OCI-LY7 (cell line): ENCODE data around the gene COX7A2. TPM values are rescaled to one million over a fixed set of nuclear protein-coding genes. Genes with fewer than 3 reads are reported as not detected.

Experiments used
- BruUV-seq: library from RNA; stranded (reverse); fragments of 400-500 nt; replicated peaks from 2 replicates; lab custom pipeline; 2021; lab: Mats Ljungman, UMichigan
- CTCF ChIA-PET: fragments of 300-600 bp; sonication (Branson Sonifier 250); formaldehyde crosslinking; loops from one replicate; lab custom pipeline; 2022; ENCODE audit warnings: antibody characterized with exemption; ENCODE audit not compliant: unreplicated experiment; lab: Charles Lee
- POLR2A ChIA-PET: fragments of 300-600 bp; sonication (Branson Sonifier 250); formaldehyde crosslinking; loops from one replicate; lab custom pipeline; 2022; ENCODE audit warnings: antibody characterized with exemption; lab: Charles Lee
- DNase-seq: peaks from one replicate; pipeline ENCODE4 v3.0.0-alpha.2; 2015; ENCODE audit warnings: low spot score
- H2AFZ ChIP-seq: fragments of 200-600 bp; sonication (generic), shearing (Covaris generic); 2 replicates; pipeline ENCODE4 v1.6.1; 2014; ENCODE audit warnings: mild to moderate bottlenecking, antibody characterized with exemption, low read length, moderate library complexity
- H3K27ac ChIP-seq: fragments of 200-600 bp; sonication (generic); 2 replicates; pipeline ENCODE4 v1.5.1; 2014; ENCODE audit warnings: mixed run types, low read depth, mild to moderate bottlenecking, moderate library complexity, low read length, inconsistent platforms; ENCODE audit not compliant: poor library complexity, severe bottlenecking
- H3K36me3 ChIP-seq: fragments of 200-600 bp; sonication (generic); 2 replicates; pipeline ENCODE4 v1.6.1; 2014; ENCODE audit warnings: mild to moderate bottlenecking, antibody characterized with exemption, low read length, moderate library complexity, mixed read lengths; ENCODE audit not compliant: insufficient read depth
- H3K4me1 ChIP-seq: fragments of 200-600 bp; sonication (generic); 2 replicates; pipeline ENCODE4 v1.5.1; 2014; ENCODE audit warnings: mild to moderate bottlenecking, low read length; ENCODE audit not compliant: insufficient read depth, poor library complexity, severe bottlenecking
- H3K4me2 ChIP-seq: fragments of 200-600 bp; sonication (generic); 2 replicates; pipeline ENCODE4 v1.6.1; 2014; ENCODE audit warnings: mild to moderate bottlenecking, low read length
- H3K4me3 ChIP-seq: fragments of 200-600 bp; sonication (generic); 2 replicates; pipeline ENCODE4 v1.5.1; 2014; ENCODE audit warnings: mild to moderate bottlenecking, low read depth, low read length; ENCODE audit not compliant: poor library complexity, severe bottlenecking
- H3K79me2 ChIP-seq: fragments of 200-600 bp; sonication (generic); 2 replicates; pipeline ENCODE4 v1.6.1; 2016; ENCODE audit warnings: low read depth, mild to moderate bottlenecking, low read length, moderate library complexity, mixed read lengths; ENCODE audit not compliant: insufficient read depth
- H3K9me2 ChIP-seq: fragments of 200-600 bp; sonication (generic); 2 replicates; pipeline ENCODE4 v1.6.1; 2016; ENCODE audit warnings: mild to moderate bottlenecking, low read length, mixed read lengths; ENCODE audit not compliant: insufficient read depth
- H3K9me3 ChIP-seq: fragments of 200-600 bp; sonication (generic); 2 replicates; pipeline ENCODE4 v1.6.1; 2014; ENCODE audit warnings: mild to moderate bottlenecking, mixed run types, low read length, mixed read lengths
- H4K20me1 ChIP-seq: fragments of 200-600 bp; sonication (generic); 2 replicates; pipeline ENCODE4 v1.6.1; 2014; ENCODE audit warnings: mild to moderate bottlenecking, antibody characterized with exemption, low read length, moderate library complexity, mixed read lengths; ENCODE audit not compliant: insufficient read depth
- CTCF ChIP-seq: fragments of 200-600 bp; sonication (generic); conservative IDR thresholded peaks from 2 replicates; pipeline ENCODE4 v1.5.1; 2014; ENCODE audit warnings: mild to moderate bottlenecking, antibody characterized with exemption, low read length, moderate library complexity, mixed read lengths
- EZH2phosphoT487 ChIP-seq: fragments of 200-600 bp; sonication (generic); IDR thresholded peaks from 2 replicates; pipeline ENCODE4 v1.6.1; 2018; ENCODE audit warnings: low read depth, borderline replicate concordance, mild to moderate bottlenecking, mixed run types, antibody characterized with exemption, low read length, moderate library complexity, mixed read lengths
- intact Hi-C: fragments of 100-400 bp; cut with micrococcal nuclease; formaldehyde crosslinking; loops from one replicate; pipeline ENCODE4 v1.10.0; 2022; ENCODE audit not compliant: unreplicated experiment
- total RNA-seq, 2 experiments: library from RNA; depleted of rRNA in 1 of 2; stranded (reverse); fragments of >200 nt in 1 of 2; shearing (Covaris generic) in 1 of 2; gene quantifications; 2 replicates each; pipeline ENCODE4 v1.2.3, GENCODE V29; 2014 to 2022

COX7A2 gene
- total RNA-seq, 2 experiments from 2014 or later = 210 to 403 TPM

- no peak for DNase-seq
- peaks cover 96% of the 10 kb centered on the region for H3K79me2 ChIP-seq
- intact Hi-C loops = no loop called here
- H4K20me1 ChIP-seq = peaks cover 22% of the 10 kb centered on the region
- H3K4me3 ChIP-seq = peak overlapping the region; percentile 50
- H3K9me2 ChIP-seq = no peaks in the 10 kb centered on the region
- ChIA-PET CTCF (no interaction called here), POLR2A (interaction anchor here (1.2 to 1.5 kb wide), 2 partner anchors 14 to 15 kb away, joined by 3 to 5 read pairs; no protein-coding TSS in a partner anchor)
- no peak overlapping the region for H3K27ac ChIP-seq
- TF ChIP-seq CTCF (no peak), EZH2phosphoT487 (no peak)
- no peaks in the 10 kb centered on the region; the same call in 1 of the 2 replicates for H3K36me3 ChIP-seq
- BruUV-seq = no TSS peak
- H3K9me3 ChIP-seq = no peaks in the 10 kb centered on the region
- no peak overlapping the region for H2AFZ ChIP-seq
- H3K4me2 ChIP-seq = peak overlapping the region; percentile 98
- peaks cover 25% of the 10 kb centered on the region for H3K4me1 ChIP-seq
Observed at GRCh38 chr6:75281653-75282052, 38.1 kb upstream of the COX7A2 start.

- intact Hi-C loops = no loop called here
- CTCF ChIA-PET = no interaction called here
- no peak for TF ChIP-seq EZH2phosphoT487
- TF ChIP-seq CTCF = no peak
- Histone ChIP-seq H3K4me2 (0 out of 2 replicates have a peak overlapping the region, but pooled peaks have one; percentile 8), H3K4me3 (no peak overlapping the region), H4K20me1 (peaks cover 22% of the 10 kb centered on the region), H3K27ac (no peak overlapping the region), H3K36me3 (peaks cover 11% of the 10 kb centered on the region; the same call in 1 of the 2 replicates), H3K9me3 (no peaks in the 10 kb centered on the region), H3K4me1 (peaks cover 15% of the 10 kb centered on the region), H3K9me2 (no peaks in the 10 kb centered on the region), H2AFZ (no peak overlapping the region), H3K79me2 (peaks cover 96% of the 10 kb centered on the region)
- POLR2A ChIA-PET = interaction anchor here (0.9 to 1.5 kb wide), 3 partner anchors 10 to 28 kb away, joined by 3 to 4 read pairs (median 4); no protein-coding TSS in a partner anchor
- DNase-seq = no peak
- BruUV-seq = no TSS peak
Observed at GRCh38 chr6:75280131-75280855, 36.7 kb upstream of the COX7A2 start.

GRCh38 chr6:75279418-75279817 lies 35.8 kb upstream of the COX7A2 start:
- CTCF ChIA-PET = interaction anchor here (0.9 kb wide), 1 partner anchor 11 kb away, joined by 4 read pairs; no protein-coding TSS in a partner anchor
- H4K20me1 ChIP-seq = peaks cover 22% of the 10 kb centered on the region
- H3K4me3 ChIP-seq = no peak overlapping the region
- TF ChIP-seq EZH2phosphoT487 (no peak), CTCF (no peak)
- H3K4me2 ChIP-seq = no peak overlapping the region
- H2AFZ ChIP-seq = no peak overlapping the region
- intact Hi-C loops = no loop called here
- peaks cover 14% of the 10 kb centered on the region for H3K36me3 ChIP-seq
- DNase-seq = no peak
- H3K27ac ChIP-seq = no peak overlapping the region
- no TSS peak for BruUV-seq
- no peaks in the 10 kb centered on the region for H3K9me2 ChIP-seq
- peaks cover 97% of the 10 kb centered on the region for H3K79me2 ChIP-seq
- POLR2A ChIA-PET = interaction anchor here (0.7 to 1.5 kb wide), 4 partner anchors 8 to 20 kb away, joined by 3 to 4 read pairs (median 4); no protein-coding TSS in a partner anchor
- peaks cover 16% of the 10 kb centered on the region for H3K4me1 ChIP-seq
- no peaks in the 10 kb centered on the region for H3K9me3 ChIP-seq
